ENCODE measurements around the gene SPAG16. TPM values are rescaled to one million over a fixed set of nuclear protein-coding genes. Genes with fewer than 3 reads are reported as not detected.

SPAG16 gene
- total RNA-seq, 1 experiment from 2014 or later = 13.0 TPM

GRCh38 chr2:213266421-213266820 lies 17.8 kb upstream of the SPAG16 start:
- intact Hi-C loops (cut with micrococcal nuclease; ENCODE audit: unreplicated experiment) = no loop called here
- H3K4me1 ChIP-seq (ENCODE audit: control insufficient read depth, insufficient read depth, low read length) = no peaks in the 10 kb centered on the region
- in situ Hi-C loops (cut with HindIII; ENCODE audit: low pct_unique_long_range_greater_than_20kb, low sequenced_read_pairs) = no loop called here
- TF ChIP-seq REST (IDR thresholded peaks at IDR 0.05; ENCODE audit: insufficient read depth in 1 of 2, low read depth in 2 of 2, low read length in 1 of 2) = no peak
- H3K9me3 ChIP-seq (ENCODE audit: control insufficient read depth, insufficient read depth, low read depth, low read length) = no peaks in the 10 kb centered on the region
- DNase-seq (ENCODE audit: low read depth, low spot score) (no peak), ATAC-seq (no peak)
- ChIA-PET CTCF (no interaction called here), POLR2A (no interaction called here)
- H3K36me3 ChIP-seq (ENCODE audit: control insufficient read depth, insufficient read depth, low read length) = no peaks in the 10 kb centered on the region; the same call in 1 of the 2 replicates
- no peak overlapping the region for H3K4me3 ChIP-seq (ENCODE audit: low read depth in 2 of 2, low read length in 2 of 2)
- BruUV-seq (replicated peaks) = no TSS peak
- no peaks in the 10 kb centered on the region for H3K27me3 ChIP-seq (ENCODE audit: control insufficient read depth, insufficient read depth, low read length)
- no peak overlapping the region for H3K27ac ChIP-seq (ENCODE audit: low read length)

GRCh38 chr2:213271947-213272346 lies 12.3 kb upstream of the SPAG16 start:
- no peaks in the 10 kb centered on the region; the same call in 1 of the 2 replicates for H3K36me3 ChIP-seq (ENCODE audit: control insufficient read depth, insufficient read depth, low read length)
- intact Hi-C loops (cut with micrococcal nuclease; ENCODE audit: unreplicated experiment) = no loop called here
- POLR2A ChIA-PET = no interaction called here

More at GRCh38 chr2:213271947-213272346, 12.3 kb upstream of the SPAG16 start:
- Histone ChIP-seq H3K27me3 (ENCODE audit: control insufficient read depth, insufficient read depth, low read length) (no peaks in the 10 kb centered on the region), H3K9me3 (ENCODE audit: control insufficient read depth, insufficient read depth, low read depth, low read length) (no peaks in the 10 kb centered on the region), H3K27ac (ENCODE audit: low read length) (no peak overlapping the region), H3K4me3 (ENCODE audit: low read depth in 2 of 2, low read length in 2 of 2) (no peak overlapping the region), H3K4me1 (ENCODE audit: control insufficient read depth, insufficient read depth, low read length) (no peaks in the 10 kb centered on the region)
- DNase-seq (ENCODE audit: low read depth, low spot score) = no peak
- in situ Hi-C loops (cut with HindIII; ENCODE audit: low pct_unique_long_range_greater_than_20kb, low sequenced_read_pairs) = no loop called here
- CTCF ChIA-PET = no interaction called here
- no peak for TF ChIP-seq SIN3A (IDR thresholded peaks at IDR 0.05; ENCODE audit: borderline replicate concordance, insufficient read depth, low read depth, low read length)
- no peak for TF ChIP-seq CTCF (IDR thresholded peaks at IDR 0.05)
- no peak for TF ChIP-seq POLR2AphosphoS5 (IDR thresholded peaks at IDR 0.05; ENCODE audit: low read depth, low read length)
- TF ChIP-seq REST (IDR thresholded peaks at IDR 0.05; ENCODE audit: insufficient read depth in 1 of 2, low read depth in 2 of 2, low read length in 1 of 2) = no peak
- TF ChIP-seq TCF7L2 (IDR thresholded peaks at IDR 0.05; ENCODE audit: low read depth, low read length) = no peak
- BruUV-seq (replicated peaks) = no TSS peak
- ATAC-seq = no peak

All from Panc1 (cell line).